LNCaP clone FGC (cell line): ENCODE data around the gene SORCS2.

ENCODE experiments used
- DNase-seq: peaks from one replicate; pipeline ENCODE4 v3.0.0-alpha.2; 2011; ENCODE audit warnings: low read depth
- H3K4me3 ChIP-seq: 2 replicates; pipeline ENCODE4 v1.5.1; 2011; ENCODE audit warnings: mild to moderate bottlenecking, low read depth, low read length, control low read depth
- TF ChIP-seq, protein P1 (sequence below): IDR thresholded peaks from 2 replicates; pipeline ENCODE4 v1.5.1; 2012; ENCODE audit warnings: mild to moderate bottlenecking; ENCODE audit not compliant: control insufficient read depth, insufficient read depth; ENCODE audit errors: extremely low read depth

The SORCS2 gene

DNA sequence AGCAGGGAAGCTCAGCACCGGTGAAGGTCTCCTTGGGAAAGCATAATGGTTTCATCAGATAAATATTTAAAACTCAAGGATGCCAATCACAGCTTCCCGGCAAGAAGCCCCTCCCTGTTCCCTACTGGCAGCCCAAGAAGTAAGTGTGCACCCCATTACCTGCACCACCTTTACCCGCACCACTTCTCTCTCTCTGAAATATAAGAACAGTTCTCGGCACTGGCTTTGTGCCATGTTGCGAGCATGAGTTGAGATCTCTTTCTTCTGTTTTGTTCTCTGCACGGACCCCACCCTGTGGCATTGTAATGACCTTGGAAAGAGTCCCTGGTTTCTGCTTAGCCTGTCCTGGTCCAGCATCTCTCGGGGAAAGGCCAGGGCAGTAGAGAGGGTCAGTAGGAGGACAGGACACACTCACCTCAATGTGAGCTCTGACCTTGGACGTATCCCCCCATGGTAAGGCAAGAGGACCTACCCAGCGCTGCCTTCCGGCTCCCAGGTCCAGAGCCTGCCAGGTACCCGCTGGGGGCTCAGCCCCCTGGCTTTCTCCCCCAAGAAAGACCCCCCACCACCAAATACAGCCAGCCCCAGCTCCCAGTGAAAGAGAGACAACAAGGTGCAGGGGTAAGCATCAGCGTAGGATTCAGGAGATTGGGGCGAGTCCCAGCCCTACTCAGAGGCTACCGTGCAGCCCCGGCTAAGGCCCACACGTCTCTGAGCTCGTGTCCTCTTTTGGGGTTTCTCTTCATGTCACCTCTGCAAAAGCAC is 161.7 kb downstream of the SORCS2 start:
- DNase-seq, result no peak
- H3K4me3 ChIP-seq, result no peak overlapping the region
- TF ChIP-seq, protein P1, sequence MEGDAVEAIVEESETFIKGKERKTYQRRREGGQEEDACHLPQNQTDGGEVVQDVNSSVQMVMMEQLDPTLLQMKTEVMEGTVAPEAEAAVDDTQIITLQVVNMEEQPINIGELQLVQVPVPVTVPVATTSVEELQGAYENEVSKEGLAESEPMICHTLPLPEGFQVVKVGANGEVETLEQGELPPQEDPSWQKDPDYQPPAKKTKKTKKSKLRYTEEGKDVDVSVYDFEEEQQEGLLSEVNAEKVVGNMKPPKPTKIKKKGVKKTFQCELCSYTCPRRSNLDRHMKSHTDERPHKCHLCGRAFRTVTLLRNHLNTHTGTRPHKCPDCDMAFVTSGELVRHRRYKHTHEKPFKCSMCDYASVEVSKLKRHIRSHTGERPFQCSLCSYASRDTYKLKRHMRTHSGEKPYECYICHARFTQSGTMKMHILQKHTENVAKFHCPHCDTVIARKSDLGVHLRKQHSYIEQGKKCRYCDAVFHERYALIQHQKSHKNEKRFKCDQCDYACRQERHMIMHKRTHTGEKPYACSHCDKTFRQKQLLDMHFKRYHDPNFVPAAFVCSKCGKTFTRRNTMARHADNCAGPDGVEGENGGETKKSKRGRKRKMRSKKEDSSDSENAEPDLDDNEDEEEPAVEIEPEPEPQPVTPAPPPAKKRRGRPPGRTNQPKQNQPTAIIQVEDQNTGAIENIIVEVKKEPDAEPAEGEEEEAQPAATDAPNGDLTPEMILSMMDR, result no peak

DNA sequence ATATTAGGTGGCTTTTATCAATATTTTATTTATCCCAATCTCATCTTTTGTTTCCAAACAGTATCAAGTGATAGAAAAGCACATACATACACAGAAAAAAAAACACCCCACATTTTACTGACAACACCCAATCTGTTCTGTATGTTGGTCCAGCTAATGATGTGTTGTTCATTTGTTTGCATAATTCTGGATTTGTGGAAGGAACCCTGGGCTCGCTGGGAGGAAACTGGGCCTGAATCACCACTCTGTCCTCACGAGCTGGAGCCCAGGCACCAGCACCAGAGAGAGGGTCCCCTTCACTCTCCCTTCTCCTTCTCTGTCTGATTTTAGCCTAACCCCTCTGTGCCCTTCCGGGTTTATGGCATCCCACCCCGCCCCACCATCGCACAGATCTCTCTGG is 162.6 kb downstream of the SORCS2 start:
- DNase-seq, result no peak
- H3K4me3 ChIP-seq, result no peak overlapping the region
- TF ChIP-seq, protein P1, result no peak

DNA sequence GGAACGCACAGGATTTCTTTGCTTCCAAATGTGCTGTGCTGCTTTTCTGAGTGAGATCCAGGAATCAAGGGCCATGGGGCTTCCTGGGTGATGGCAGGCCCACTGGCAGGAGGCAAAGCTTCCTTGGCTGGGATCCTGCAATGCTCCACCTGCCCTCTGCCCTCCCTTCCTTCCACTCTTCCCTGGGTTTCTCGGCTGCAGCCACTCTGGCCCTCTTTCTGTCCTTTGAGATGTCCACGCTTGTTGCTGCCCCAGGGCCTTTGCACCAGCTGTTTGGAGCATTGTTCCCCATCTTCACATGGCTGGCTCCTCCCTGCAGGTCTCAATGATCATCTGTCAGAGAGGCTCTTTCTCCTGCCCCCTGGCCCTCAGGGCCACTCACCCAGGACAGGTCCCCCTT is 163.5 kb downstream of the SORCS2 start:
- DNase-seq, result no peak
- TF ChIP-seq, protein P1, result no peak
- no peak overlapping the region for H3K4me3 ChIP-seq

DNA sequence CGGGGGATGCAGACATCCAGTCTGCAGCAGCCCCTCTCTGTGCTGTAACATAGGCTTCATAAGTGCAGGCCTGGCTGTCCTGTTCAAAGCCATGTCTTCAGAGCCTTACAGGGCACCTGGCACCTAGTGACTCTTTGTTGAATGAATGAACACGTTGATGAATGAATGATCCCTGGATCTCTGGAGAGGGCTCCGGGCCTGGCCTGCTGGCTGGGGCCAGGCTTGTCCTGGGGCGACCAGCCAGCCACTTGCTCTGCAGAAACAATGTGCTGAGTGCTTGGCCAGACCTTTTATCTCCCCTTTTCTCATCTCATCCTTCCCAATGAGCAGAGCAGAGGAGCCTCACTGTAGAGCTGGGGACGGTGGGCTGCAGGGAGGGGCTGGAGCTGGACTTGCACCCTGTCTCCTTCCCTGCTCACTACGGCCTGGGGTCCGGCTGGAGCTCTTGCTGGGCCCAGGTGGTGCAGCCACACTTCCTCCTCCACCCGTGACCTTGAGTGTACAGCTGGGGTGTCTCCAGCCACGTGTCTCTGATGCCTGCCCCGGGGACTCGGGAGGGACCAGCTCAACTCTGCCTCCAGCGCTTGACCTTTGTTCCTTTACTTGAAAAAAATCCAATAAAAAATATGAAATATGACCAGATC is 164.5 kb downstream of the SORCS2 start:
- TF ChIP-seq, protein P1, result no peak
- no peak overlapping the region for H3K4me3 ChIP-seq
- DNase-seq, result no peak

DNA sequence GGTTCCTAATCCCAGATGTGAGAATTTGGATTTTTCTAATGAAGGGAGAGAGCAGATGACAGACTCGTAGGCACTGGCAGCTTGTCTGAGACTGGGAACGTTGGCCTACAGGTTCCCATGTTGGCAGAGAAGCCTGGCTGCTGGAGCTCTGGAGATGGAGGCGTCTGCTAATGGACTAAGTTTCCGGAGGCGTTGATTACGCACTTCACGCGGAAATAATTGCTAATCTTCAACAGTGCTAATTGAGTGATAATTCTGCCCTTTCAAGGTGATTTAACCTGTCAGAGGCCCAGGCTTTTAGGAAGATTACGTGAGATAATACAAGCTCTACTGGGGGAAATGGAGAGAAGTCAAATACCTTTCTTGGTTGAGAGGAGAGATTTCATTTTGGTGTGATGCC is 165.0 kb downstream of the SORCS2 start:
- TF ChIP-seq, protein P1, result no peak
- no peak for DNase-seq
- H3K4me3 ChIP-seq, result no peak overlapping the region

DNA sequence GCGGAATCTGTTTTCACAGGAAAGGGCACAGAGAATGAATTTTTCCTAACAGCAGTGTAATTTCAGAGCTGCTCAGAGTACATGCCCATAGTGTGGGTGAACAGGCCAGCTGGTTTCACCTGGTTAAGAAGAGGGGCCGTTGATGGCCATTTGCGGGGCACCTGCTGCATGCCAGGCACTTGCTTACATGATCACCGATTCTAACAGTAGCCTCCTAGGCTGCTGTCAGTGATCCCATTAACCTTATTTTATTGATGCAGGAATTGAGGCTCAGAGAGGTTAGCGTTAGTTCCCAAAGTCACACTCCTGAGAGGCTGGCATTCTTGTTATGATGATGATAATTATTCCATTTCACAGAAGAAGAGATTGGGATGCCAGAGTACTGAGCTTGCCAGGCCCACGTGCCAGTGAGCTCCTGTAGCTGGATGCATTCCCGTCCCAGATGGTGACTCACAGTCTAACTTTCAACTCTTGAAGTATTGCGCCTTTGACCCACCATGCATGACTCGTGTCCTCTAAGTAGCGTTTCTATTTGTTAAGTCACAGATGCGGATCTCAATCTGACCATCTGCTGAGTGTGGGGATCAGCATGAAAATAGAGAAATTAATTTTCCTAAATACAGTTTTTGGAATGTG is 165.9 kb downstream of the SORCS2 start:
- H3K4me3 ChIP-seq, result no peak overlapping the region
- no peak for DNase-seq
- TF ChIP-seq, protein P1, result no peak
